A673 (cell line): ENCODE data around the gene DCAF8L2.

Source experiments
- CTCF ChIP-seq: fragments of 300-800, 200-600 bp; sonication (generic); conservative IDR thresholded peaks from 2 replicates; pipeline ENCODE4 v1.5.1; 2017; ENCODE audit warnings: low read depth, mild to moderate bottlenecking, antibody characterized with exemption, low read length, moderate library complexity, mixed read lengths
- EZH2 ChIP-seq: fragments of 200-600 bp; sonication (generic); IDR thresholded peaks from 2 replicates; pipeline ENCODE4 v1.6.1; 2017; ENCODE audit warnings: borderline replicate concordance, low read depth, mild to moderate bottlenecking, mixed read lengths, antibody characterized with exemption, low read length; ENCODE audit not compliant: poor library complexity, severe bottlenecking

DNA sequence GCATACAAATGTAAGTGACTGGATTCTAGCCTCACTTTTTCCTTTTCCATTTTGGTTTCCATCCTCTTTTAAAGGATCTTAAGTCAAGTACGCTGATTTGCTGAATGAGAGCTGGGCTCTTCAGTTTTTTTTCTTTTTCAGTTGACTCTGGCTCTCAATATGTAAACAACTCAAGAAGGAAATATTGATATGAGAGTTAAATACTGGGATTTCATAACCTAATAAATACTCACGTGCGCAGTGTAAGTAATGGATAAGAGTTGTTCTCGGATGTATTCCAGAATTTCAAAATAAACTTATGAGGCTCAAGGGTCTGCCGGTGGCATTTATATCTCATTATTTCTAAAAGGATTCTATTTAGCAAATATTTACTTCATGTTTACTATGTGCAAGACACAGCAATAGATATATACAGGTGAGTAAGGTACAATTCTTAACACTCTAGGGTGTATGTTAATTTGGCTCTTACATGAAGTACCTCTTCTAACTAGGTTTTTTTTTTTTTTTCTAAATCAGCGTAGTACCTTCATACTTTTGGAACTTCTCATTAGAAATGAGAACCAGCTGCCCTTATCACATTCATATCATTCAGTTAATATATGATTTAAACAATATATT is 206.6 kb downstream of the DCAF8L2 start:
- TF ChIP-seq CTCF = no peak
- no peak for TF ChIP-seq EZH2
